T-helper 1 cell treated with Interleukin-12 subunit alpha and Interleukin-12 subunit beta and Interleukin-4 antibody, amounts not matched to agents 30 ng/mL and 1 ng/mL, for 36 hours (primary cell): ENCODE measurements around the gene FFAR3. TPM values are rescaled to one million over a fixed set of nuclear protein-coding genes. Genes with fewer than 3 reads are reported as not detected.
"Not testable (repeated sequence)": the region's sequence is repeated elsewhere in the genome, so short reads cannot be mapped to it uniquely, and the experiment has no call there.

Experiments used
- intact Hi-C: fragments of 100-400 bp; cut with micrococcal nuclease; formaldehyde crosslinking; loops from one replicate; pipeline ENCODE4 v1.15.1; 2024
- total RNA-seq: library from RNA; stranded (reverse); gene quantifications from 2 replicates; pipeline ENCODE4 v1.2.3, GENCODE V29; 2022

The FFAR3 gene
- total RNA-seq, 1 donor from 2014 or later, result 0.25 TPM

- intact Hi-C loops, result no loop called here
Observed at GRCh38 chr19:35373492-35373891, 15.2 kb downstream of the FFAR3 start.

- intact Hi-C loops, result not testable (repeated sequence)
Observed at GRCh38 chr19:35374031-35374430, 15.8 kb downstream of the FFAR3 start.

GRCh38 chr19:35375505-35376307 is 17.4 kb downstream of the FFAR3 start:
- intact Hi-C loops, result no loop called here

DNA sequence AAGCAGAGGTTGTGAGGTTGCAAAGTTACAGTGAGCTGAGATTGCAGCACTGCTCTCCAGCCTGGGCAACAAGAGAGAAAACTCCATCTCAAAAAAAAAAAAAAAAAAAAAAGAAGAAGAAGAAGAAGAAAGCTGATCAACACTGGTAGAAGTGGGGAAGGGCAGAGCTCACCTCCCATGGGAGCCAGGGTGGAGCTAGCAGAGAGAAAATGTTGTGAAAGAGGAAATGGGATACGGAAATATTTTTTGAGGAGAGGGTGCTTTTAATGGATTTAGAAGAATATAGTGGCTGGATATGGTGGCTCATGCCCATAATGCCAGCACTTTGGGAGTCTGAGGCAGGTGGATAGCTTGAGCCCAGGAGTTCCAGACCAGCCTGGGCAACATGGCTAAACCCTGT is 19.4 kb downstream of the FFAR3 start:
- intact Hi-C loops, result no loop called here

GRCh38 chr19:35378356-35378755 is 20.1 kb downstream of the FFAR3 start:
- intact Hi-C loops, result no loop called here

- intact Hi-C loops, result not testable (repeated sequence)
Observed at GRCh38 chr19:35379545-35379944, 21.3 kb downstream of the FFAR3 start.

GRCh38 chr19:35379992-35380391 is 21.7 kb downstream of the FFAR3 start:
- intact Hi-C loops, result no loop called here

GRCh38 chr19:35380450-35381124 is 22.3 kb downstream of the FFAR3 start:
- intact Hi-C loops, result no loop called here

DNA sequence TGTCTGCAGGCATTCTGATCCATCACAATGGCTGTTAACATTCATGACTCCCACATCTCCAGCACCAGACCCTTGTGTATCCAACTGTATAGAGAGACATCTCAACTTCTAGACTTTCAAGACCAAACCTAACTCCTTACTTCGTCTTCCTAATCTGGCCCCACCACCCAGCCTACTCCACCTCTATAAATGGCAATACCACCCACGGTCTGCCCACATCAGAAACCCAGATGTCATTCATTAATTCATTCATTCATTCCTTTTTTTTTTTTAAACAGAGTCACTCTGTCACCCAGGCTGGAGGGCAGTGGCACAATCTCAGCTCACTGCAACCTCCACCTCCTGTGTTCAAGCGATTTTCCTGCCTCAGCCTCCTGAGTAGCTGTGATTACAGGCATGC is 23.1 kb downstream of the FFAR3 start:
- intact Hi-C loops, result no loop called here

GRCh38 chr19:35381926-35382325 is 23.7 kb downstream of the FFAR3 start:
- intact Hi-C loops, result no loop called here

DNA sequence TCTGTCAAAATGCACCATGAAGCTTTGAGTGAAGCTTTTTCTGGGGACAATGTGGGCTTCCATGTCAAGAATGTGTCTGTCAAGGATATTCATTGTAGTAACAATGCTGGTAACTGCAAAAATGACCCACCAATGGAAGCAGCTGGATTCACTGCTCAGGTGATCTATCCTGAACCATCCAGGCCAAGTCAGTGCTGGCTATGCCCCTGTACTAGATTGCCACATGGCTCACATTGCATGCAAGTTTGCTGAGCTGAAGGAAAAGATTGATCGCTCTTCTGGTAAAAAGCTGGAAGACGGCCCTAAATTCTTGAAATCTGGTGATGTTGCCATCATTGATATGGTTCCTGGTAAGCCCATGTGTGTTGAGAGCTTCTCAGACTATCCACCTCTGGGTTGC is 25.3 kb downstream of the FFAR3 start:
- intact Hi-C loops, result no loop called here

- intact Hi-C loops, result no loop called here
Observed at GRCh38 chr19:35388277-35389054, 30.2 kb downstream of the FFAR3 start.

GRCh38 chr19:35389192-35389861 is 31.1 kb downstream of the FFAR3 start:
- intact Hi-C loops, result no loop called here

GRCh38 chr19:35392742-35393715 is 34.8 kb downstream of the FFAR3 start:
- intact Hi-C loops, result no loop called here

GRCh38 chr19:35395382-35396199 is 37.3 kb downstream of the FFAR3 start:
- intact Hi-C loops, result no loop called here

DNA sequence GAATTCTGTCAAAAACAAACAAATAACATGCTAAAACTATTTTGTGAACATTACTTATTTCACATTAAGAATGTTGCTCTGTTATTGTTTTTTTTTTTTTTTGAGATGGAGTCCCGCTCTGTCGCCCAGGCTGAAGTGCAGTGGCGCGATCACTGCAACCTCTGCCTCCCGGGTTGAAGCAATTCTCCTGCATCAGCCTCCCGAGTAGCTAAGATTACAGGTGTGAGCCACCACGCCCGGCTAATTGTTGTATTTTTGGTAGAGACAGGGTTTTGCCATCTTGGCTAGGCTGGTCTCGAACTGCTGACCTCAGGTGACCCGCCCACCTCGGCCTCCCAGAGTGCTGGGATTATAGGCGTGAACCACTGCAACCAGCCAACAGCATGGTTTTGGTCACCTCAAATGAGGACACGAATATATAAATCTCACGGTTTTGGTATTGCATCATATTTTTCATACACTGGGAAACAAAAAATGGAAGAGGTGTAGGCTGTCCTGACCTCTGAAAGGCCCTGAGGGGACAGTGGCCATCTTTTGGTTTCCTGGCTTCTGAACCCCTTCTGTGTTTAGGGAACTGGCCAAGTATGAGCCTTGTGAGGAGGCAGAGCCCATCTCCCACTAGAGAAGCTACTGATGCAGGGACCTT is 38.1 kb downstream of the FFAR3 start:
- intact Hi-C loops, result no loop called here

- intact Hi-C loops, result no loop called here
Observed at GRCh38 chr19:35397064-35397463, 38.8 kb downstream of the FFAR3 start.

DNA sequence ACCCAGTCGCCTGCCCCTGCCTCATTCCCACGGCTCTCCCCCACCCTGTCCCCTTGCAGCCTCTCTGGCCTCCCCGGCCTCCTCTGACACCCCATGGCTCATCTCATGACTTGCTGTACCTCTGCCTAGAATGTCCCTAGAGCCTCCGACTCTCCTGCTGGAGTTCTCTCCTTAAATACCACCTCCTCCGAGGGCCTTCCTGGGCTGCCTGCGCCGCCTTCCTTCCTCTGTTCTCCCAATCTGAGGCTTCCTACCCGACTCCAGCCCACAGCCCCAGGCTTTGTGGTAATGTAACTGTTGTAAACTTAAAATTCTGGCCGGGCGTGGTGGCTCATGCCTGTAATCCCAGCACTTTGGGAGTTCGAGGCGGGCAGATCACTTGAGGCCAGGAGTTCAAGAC is 40.3 kb downstream of the FFAR3 start:
- intact Hi-C loops, result no loop called here

GRCh38 chr19:35399231-35399630 is 41.0 kb downstream of the FFAR3 start:
- intact Hi-C loops, result no loop called here
